Esophagus mucosa (tissue), 1 donor: ENCODE measurements around the gene DCBLD1. TPM values are rescaled to one million over a fixed set of nuclear protein-coding genes. Genes with fewer than 3 reads are reported as not detected.
A peak's percentile ranks its signal among the peaks of the same experiment; 100 is the strongest.

Experiments used
- ATAC-seq: fragments of 200-7000 bp; cut with Tn5 transposase; one replicate; pipeline ENCODE4 v1.9.1; 2020
- total RNA-seq: library from RNA; stranded (reverse); gene quantifications from one replicate; pipeline ENCODE4 v1.2.4, GENCODE V29; 2023
- donor health status: DM: yes; HTN: yes; CAD: no.

The DCBLD1 gene
- total RNA-seq, 1 donor from 2014 or later: 9.5 TPM

DNA sequence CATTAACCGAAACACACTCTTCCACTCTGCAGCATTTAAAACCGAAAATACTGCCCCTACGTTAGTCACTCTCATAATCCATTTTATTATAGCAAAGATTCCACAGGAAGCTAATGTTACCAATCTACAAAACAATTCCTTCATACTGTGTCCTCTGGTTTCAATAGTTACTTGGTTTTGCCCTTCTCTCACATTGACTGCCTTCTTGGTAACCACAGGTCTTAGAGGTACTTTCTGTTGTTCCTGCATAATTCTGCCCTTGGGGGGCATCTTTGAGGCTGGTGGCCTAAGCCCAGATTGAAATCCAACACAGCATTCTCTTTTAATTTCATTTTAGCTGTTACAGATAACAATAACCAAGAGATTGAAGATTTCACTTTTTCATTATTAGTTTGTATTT is 9.8 kb upstream of the DCBLD1 start:
- no peak for ATAC-seq

DNA sequence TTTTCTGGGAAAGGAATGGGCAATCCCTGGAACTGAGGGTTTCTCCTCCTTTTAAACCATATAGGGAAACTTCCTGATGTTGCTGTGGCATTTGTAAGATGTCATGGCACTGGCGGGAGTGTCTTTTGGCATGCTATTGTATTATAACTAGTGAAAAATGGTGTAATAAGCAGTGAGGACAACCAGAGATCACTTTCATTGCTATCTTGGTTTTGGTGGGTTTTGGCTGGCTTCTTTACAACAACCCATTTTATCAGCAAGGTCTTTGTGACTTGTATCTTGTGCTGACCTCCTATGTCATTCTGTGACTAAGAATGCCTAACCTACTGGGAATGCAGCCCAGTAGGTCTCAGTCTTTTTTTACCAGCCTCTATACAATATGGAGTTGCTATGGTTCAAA is 9.1 kb upstream of the DCBLD1 start:
- no peak for ATAC-seq

DNA sequence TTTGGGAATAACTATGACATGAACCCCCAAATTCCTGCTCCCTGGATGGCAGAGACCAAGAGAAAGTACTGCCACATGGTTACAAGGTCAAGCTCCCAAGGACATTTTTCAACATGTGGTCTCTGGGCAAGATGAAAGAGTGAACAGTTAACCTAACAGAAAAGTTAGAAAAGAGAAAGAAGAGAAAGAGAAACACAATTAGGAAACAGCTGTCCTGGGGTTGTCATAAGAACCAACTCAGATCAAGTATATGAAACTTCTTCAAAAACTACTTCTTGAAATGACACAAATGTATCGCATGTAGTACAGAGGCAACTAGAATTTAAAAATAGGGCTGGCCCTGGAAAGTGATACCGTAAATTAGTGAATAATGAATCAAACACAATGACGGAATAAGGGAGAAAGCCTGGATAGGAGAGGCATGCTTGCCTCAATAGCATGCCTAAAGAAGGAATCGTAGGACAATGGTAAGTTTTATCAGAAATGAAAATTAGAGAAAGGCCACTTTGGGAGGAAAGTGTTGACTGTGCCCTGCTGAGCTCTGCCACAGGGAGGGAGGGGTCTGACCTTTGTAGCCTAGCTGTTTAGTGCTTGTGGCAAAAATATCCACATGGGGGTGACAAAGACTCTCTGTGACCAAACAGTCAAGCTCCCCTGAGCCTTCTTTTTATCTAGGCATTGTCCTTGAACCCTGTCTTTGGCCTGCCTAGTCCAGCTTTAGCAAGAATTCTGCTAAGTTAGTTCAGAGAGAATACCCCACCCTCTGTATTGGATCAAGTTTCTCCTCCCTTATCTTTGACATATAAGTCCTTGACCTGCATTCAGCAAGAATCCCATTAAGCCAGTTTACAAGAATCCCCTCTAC is 4.3 kb upstream of the DCBLD1 start:
- ATAC-seq: no peak

DNA sequence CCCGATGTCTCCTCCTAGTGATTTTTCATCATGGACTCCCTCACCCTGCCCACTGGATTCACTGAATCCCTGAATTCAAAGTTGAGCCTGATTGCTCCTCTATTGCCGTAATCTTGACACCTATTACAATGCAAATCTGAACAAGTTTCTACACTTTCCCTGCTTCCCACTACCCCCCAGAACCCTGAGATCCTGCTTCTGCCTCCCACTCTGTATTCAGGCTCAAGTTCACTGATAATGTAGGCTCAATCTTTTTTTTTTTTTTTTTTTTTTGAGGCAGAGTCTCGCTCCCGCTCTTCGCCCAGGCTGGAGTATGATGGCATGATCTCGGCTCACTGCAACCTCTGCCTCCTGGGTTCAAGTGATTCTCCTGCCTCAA is 3.6 kb upstream of the DCBLD1 start:
- no peak for ATAC-seq

DNA sequence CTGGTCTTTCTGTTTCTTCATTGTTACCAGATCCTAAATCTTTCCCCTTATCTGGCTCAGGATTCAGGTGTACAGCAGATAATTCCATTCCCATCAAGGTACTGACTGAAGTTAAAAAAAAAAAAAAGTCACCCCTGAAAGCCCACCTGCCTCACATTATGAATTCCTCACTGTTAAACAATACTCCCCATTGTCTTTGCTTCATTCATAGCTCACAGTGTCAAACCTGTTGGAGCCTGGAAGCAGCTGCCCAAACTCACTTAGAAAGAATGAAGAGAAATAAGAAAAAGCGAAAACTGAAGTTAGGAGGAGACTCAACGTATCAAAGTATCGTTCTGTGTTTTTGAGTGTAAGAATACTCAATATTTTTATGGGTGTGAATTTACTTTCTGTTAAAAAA is 1.8 kb upstream of the DCBLD1 start:
- no peak for ATAC-seq

DNA sequence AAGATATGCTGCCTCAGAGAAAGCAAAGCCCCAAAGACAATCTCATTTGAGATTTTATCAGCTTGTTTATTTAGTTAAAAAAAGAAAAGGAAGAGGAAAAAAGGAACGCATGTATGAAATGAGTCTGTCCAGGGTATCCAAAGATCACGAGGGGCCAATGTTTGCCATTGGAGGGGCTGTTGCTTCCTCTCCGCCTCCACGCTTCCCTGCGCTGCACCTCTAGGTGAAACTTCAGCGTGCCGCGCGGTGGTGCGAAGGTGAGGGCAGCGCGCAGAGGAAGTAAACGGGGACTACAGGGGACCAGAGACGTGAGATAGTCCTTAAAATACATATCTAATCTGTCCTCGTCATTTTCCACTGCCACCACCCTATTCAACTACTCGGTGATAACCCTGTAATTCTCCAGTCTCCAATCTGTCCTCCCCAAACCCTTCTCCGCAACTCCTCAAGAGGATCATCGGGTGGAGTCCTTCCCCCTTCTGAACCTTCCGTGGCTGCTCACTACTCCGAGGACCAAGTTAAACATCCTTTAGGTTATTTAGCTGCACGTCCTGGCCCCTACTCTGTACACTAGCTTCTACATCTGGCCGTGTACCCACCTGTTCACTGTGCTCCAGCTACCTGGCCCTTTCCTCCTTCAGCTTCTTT is 1.1 kb upstream of the DCBLD1 start:
- no peak for ATAC-seq

DNA sequence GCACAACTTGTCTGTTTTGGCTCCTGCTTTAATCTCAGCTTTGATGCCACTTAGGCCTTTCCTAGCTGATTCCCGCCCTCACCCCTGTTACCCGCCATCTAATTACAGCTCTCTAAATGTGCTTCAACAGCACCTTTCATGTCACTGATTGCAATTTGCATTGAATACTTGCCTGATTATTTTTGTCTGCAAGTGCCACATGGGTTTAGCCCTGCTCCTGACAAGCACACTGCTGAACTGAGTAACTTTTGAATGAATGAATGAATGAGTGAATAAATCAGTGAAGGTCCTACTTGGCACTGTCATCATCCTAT is 591 bp upstream of the DCBLD1 start:
- no peak for ATAC-seq

DNA sequence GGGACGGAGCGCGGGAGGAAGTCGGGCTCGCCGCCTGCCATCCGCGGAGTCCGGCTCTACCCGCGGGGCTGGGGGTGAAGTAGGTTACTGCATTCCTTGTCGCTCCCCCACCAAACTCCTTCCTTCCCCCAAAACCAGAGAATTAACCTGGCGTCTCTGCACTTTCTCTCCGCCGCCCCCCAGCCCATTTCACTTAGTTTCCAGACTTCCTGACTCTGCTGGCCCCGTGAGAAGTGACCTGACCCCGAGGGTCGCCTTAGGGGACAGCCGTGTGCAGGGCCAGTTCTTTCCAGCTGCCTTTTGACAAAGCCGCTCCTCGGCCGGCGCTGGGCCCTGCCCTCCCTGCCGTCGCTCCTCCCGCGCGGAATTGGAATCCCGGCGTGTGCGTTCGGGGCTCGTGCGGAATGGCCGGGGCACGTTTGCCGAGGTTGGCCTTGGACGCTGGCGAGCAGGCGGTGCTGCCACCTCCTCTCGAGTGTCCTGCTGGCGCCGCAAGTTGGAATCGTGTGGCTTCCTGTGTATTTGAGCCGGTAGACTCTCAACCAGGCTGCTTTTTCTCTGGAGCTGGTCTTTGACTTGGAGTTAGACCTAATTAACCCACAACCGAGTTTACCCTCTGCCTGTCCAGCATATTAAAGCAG is 650 bp downstream of the DCBLD1 start:
- ATAC-seq: peak; percentile 56

DNA sequence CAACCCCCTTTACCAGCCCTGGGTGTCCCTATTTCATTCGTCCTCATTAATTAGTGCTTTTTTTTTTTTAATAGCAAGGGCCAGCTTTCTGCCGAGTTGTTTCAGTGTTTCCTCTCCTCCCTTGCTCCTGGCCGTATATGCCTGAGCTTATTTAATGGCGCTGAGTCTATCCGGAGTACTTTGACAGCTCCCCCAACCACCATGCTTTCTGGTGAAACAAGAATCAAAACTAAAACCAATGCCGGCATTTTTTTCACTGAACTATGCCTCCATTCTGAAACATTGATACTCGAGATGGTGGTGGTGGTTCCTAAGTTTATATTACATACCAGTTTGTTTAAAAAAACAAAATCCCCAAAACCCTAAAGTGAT is 1.2 kb downstream of the DCBLD1 start:
- ATAC-seq: no peak

DNA sequence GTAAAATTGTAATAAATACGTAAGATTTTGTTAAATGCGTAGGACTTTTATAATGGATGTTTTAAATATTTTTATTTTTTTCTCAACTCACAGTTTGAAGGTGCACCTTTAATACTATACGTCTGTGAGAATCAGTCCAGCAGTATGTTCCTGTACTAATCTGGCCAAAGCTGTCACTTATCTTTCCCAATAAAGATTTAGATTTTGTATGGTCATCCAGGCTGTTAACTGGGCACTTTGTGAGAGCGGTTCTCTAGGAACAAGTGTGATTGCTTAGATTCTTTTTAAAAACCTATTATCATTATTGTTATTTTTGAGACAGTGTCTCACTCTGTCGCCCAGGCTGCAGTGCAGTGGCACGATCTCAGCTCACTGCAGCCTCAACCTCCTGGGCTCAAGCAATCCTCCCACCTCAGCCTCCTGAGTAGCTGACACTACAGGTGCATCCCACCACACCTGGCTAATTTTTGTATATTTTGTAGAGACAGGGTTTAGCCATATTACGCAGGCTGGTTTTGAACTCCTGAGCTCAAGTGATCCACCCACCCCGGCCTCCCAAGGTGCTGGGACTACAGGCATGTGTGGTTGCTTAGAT is 1.7 kb downstream of the DCBLD1 start:
- ATAC-seq: no peak

DNA sequence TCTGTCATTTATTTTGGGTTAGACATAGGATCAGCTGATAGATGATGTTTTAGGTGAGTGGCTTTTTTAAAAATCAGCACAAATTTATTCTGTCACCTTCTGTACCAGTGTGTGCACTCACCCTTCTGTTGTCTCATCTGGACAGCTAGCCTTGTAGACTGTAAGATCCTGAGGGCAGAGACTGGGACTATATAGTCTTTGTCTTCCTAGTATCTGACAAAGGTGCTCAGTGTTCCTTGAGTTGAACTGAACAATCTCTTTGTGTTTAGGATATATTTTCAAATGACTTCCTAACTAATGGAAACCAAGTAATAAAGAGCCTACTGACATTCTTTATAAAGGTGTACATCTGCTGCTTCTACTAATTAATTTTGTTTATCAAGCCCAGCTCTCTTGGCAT is 3.0 kb downstream of the DCBLD1 start:
- no peak for ATAC-seq

DNA sequence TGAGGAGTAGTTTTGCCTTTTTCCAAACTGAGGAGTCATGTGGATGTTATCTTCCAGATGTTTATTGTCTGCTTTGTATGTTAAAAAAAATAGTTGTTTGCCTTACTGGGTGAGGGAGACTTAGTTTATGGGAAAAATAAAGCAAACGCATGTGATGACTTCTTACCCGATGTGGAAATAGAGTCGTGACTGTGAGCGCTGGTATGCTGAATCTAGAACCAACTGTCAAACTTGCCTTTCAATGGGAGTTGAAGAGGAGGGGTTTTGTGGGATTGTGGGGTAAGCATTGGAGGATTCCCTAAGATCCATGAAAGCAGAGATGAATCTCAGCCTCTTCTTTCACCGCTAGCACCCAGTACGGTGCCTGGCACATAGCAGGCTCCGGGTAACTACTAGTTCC is 5.3 kb downstream of the DCBLD1 start:
- no peak for ATAC-seq

DNA sequence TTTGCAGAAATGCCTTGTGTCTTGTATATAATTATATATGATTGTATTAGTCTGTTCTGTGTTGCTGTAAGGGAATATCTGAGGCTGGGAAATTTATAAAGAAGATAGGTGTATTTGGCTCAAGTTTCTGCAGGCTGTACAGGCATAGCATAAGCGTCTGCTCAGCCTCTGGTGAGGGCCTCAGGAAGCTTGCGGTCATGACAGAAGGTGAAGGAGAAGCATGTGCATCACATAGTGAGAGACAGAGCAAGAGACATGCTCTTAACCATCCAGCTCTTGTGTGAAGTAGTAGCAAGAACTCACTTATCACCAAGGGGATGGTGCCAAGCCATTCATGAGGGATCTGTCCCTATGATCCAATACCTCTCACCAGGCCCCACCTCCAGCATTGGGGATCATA is 6.5 kb downstream of the DCBLD1 start:
- no peak for ATAC-seq

DNA sequence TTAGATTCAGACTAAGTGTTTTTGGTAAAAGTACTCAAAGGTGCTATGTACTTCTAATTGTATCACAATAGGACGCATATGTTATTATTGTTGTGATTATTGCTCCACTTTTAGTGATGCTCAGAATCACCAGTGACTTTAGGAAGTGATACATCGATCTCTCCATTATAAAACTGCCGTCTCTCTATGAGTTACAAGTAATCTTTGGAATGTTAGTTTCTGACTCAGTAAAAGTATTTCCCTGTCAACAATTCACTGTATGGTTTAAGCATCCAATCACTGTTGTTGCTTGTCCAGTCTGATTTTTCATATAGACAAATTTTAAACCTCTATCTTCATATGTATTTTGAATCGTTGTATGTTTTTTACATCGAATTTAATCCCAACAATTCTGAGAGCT is 9.4 kb downstream of the DCBLD1 start:
- no peak for ATAC-seq

DNA sequence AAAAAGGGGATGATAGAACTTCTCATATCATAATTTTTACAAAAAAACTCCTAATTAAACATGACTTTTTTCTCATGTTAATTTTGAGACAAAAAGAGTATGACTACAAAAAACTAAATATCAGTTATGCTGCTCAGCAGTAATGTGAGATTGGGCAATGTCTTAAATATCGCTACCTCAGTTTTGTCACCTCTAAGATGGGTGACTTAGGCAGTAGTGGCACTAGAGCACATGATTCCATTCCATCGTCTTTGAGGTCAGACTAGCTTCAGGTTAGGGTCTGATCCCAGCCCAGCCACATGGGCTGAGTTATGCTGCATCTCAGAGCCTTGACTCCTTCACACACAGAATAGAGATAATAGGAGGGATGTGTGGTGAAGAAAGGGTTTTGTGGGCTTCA is 11.0 kb downstream of the DCBLD1 start:
- no peak for ATAC-seq

DNA sequence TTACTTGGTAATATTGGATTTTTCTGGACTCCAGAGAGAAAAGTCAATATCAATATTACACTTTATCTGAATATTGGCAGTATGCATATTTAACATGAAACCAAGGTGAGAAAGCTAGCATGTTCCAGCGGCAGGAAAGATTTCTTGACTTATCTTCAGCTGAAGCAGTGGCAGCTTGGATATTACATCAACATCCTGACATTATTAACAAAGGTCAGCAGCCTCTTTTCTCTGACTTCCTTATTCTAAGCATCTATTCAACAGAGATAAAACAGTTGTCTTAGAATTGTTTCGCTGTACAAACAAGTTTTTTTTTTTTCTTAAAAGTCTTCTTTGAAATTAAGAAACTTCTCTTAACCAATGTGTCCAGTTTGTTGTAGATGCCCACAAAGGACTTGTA is 11.8 kb downstream of the DCBLD1 start:
- ATAC-seq: no peak

DNA sequence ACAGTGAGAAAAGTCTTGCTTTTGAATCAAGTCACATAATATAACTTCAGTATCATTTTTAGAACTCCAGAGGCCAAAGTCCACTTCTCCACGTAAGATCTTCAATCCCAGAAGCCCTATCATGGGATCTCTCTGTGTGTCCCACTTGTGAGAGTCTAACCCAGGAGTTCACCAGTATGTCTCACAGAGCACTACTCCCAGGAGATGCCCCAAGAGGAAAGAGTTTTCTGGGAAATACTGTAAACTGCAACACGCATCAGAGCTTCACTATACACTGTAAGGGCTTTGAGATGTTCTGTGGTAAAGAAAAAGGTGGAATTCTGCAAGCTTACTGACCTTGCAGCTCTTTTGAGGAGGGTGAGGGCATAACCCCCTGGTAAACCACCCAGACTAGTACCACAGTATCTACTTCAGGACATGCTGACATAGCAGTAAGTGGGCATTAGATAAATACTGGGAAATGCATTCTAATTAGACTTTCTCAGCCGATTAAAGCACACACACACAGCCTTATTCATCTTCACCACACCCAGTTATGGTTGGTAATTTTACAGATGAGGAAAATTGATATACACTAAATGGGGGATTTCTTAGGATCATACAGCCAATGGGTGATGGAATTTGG is 12.3 kb downstream of the DCBLD1 start:
- peak; percentile 33 for ATAC-seq

DNA sequence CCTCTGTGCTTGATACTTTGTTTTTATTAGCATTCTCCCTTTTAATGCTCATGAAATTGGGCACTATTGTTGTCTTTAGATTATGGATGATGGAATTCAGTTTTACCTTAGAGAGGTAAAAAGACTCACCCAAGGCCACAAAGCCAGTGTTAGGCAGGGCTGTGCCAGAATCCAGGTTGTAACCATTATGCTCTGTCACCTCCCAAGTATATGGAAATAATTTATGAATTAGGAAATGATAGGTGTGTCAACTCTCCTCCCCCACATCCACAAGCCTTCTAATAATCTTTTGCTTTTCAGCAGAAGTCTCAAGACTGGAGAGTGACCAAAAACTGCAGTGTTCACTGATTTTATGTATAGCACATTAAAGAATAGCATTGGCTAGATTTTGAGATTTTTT is 13.0 kb downstream of the DCBLD1 start:
- ATAC-seq: peak; percentile 66

DNA sequence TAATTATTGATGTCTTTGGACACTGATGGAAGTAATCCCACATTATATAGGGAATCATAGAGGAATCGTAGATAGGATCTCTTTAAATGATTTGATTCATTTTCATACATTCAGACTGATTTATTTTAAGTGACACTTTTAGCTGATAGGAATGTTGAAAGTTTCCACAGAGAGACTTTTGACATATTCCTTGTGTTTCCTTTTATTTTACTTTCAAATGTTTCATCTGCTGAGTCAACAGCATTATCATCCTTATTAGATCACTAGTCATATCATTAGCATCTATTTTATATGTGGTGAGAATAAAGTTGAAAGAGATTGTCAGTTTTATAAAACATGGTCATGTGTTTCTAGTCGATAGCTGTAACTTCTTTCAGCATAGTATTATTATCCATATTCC is 13.4 kb downstream of the DCBLD1 start:
- no peak for ATAC-seq

DNA sequence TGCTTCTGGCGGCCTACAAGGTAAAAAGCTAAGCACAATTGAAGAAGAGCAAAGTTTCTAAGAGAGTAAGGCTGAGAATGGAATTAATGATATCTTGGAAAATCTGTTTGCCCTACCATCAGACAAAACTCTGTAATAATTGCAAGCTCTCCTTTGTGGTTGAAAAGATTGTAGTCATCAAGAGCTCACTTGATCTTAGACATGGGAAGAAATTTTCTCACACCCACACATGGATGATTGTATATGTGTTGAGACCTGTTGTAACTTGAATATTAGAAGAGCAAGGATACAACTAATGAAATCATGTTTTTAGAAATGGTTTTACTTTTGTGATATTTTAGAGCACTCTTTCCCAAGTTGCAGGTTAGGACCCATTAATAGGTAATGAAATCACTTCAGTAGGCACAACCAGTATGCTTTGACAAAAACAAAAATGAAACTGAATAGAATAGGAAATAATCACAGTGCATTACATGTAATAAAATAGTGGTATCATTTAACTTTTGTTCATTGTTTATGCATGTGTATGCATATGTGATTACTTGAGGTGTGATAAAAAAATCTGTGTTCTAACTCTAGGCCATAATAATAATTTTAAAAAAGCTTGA is 14.0 kb downstream of the DCBLD1 start:
- ATAC-seq: peak; percentile 90

DNA sequence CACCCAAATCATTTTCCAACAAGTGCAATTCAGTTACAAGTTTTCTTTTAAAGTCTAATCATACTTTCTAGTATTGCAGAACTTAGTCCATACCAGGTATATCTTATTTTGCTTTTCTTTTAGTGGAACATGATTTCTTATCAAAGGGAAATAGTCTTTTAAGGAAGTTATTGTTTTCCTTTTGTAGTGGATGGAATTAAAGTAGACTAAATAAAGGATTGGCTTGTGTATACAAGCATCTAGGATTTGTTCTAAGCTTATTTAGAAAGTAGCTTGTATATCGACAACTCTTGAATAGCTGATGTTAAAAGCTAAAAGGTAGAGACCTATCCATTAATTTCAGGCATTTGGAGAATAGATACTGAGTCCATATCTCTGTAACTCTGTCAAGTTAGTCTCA is 14.8 kb downstream of the DCBLD1 start:
- no peak for ATAC-seq

DNA sequence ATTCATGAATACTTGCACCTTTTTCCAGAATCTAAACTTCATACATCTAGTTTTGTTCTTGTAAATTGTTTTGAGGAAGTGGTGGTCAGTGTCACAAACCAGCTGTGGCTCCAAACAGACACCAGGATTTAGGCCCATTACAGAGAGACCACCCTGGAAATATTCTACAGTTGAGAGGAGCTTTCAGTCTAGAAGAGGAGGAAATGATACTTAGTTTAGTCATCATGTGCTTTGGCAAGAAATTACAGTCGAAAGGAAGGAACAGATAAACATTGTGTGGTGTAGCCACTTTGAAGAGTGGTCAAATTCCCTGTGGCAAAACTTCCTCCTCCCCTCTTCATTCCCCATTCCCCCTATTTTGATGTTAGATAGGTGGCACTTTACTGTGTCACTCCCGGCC is 15.7 kb downstream of the DCBLD1 start:
- ATAC-seq: peak; percentile 27

DNA sequence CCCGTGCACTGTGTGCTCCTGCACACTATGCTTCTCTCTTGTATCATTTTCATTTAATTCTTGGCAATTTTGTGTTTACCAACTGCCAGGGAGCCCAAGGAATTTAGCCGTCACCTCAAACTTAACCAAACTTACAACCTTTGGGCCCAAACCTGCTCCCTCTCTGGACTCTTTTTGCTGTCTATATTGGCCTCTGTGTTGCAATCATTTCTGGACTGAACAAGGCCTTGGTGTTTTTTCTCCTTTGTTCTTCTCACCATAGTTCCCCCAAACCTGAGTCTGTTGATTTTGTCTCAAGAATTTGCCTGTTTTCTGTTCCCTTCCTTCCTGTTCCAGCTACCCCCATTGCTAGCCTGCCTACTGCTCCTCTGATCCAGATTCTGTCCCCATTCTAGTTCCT is 19.2 kb downstream of the DCBLD1 start:
- no peak for ATAC-seq
